Naive thymus-derived CD4-positive, alpha-beta T cell (primary cell): Measurements from ENCODE around the gene DYRK1B. TPM values are rescaled to one million over a fixed set of nuclear protein-coding genes. Genes with fewer than 3 reads are reported as not detected.
A peak's percentile ranks its signal among the peaks of the same experiment; 100 is the strongest.

Source experiments
- ATAC-seq: fragments of 150-1000 bp; cut with Tn5 transposase; 2 replicates; pipeline ENCODE4 v1.10.0; 2021; ENCODE audit warnings: mild to moderate bottlenecking, moderate library complexity
- CTCF ChIA-PET: fragments of 350-600 bp; sonication (Branson Sonifier 250); formaldehyde crosslinking; loops from one replicate; lab custom pipeline; 2021; ENCODE audit warnings: antibody characterized with exemption; lab: Charles Lee
- POLR2A ChIA-PET: fragments of 350-600 bp; sonication (Branson Sonifier 250); formaldehyde crosslinking; loops from one replicate; lab custom pipeline; 2021; ENCODE audit warnings: antibody characterized with exemption, inconsistent platforms; lab: Charles Lee
- DNase-seq, 9 donors: peaks; one replicate each; pipeline versions ENCODE4 v3.0.0 to v3.0.0-alpha.2; 2020 to 2022; ENCODE audit warnings: mixed read lengths in 1 of 9
- H3K27ac ChIP-seq: one replicate; pipeline ENCODE4 v1.7.0; 2013; ENCODE audit warnings: mild to moderate bottlenecking, low read depth, low read length, moderate library complexity
- H3K27me3 ChIP-seq, 2 donors: one replicate each; pipeline ENCODE4 v1.7.0; 2013; ENCODE audit warnings: low read length in 2 of 2, mild to moderate bottlenecking in 2 of 2, moderate library complexity in 2 of 2; ENCODE audit not compliant: control insufficient read depth in 2 of 2, insufficient read depth in 2 of 2
- H3K36me3 ChIP-seq, 3 experiments: 1 replicate in 2 of 3; 2 replicates in 1 of 3; pipeline ENCODE4 v1.7.0; 2013; ENCODE audit warnings: low read length in 3 of 3, mild to moderate bottlenecking in 3 of 3, moderate library complexity in 1 of 3; ENCODE audit not compliant: insufficient read depth in 3 of 3, control insufficient read depth in 2 of 3
- H3K4me1 ChIP-seq, 2 donors: one replicate each; pipeline ENCODE4 v1.7.0; 2013; ENCODE audit warnings: low read length in 2 of 2, mild to moderate bottlenecking in 2 of 2, moderate library complexity in 1 of 2; ENCODE audit not compliant: control insufficient read depth in 2 of 2, insufficient read depth in 2 of 2
- H3K4me3 ChIP-seq: 2 replicates; pipeline ENCODE4 v1.7.0; 2013; ENCODE audit warnings: mild to moderate bottlenecking, low read length
- H3K9me3 ChIP-seq, 3 experiments: 1 replicate in 2 of 3; 2 replicates in 1 of 3; pipeline ENCODE4 v1.7.0; 2013; ENCODE audit warnings: low read length in 3 of 3; ENCODE audit not compliant: control insufficient read depth in 2 of 3
- H3K27ac Mint-ChIP-seq, 9 donors: one replicate each; pipeline ENCODE4 v1.8.0; 2020 to 2022; ENCODE audit warnings: mixed read lengths in 9 of 9, mild to moderate bottlenecking in 8 of 9, moderate library complexity in 5 of 9, inconsistent platforms in 2 of 9
- H3K27me3 Mint-ChIP-seq, 5 donors: one replicate each; pipeline ENCODE4 v1.8.0; 2021 to 2022; ENCODE audit warnings: mixed read lengths in 5 of 5, mild to moderate bottlenecking in 1 of 5
- H3K36me3 Mint-ChIP-seq, 5 donors: one replicate each; pipeline ENCODE4 v1.8.0; 2020 to 2022; ENCODE audit warnings: mixed read lengths in 5 of 5, mild to moderate bottlenecking in 3 of 5, inconsistent platforms in 1 of 5
- H3K4me1 Mint-ChIP-seq, 7 donors: one replicate each; pipeline ENCODE4 v1.8.0; 2020 to 2022; ENCODE audit warnings: mixed read lengths in 7 of 7, mild to moderate bottlenecking in 3 of 7, inconsistent platforms in 1 of 7
- H3K4me3 Mint-ChIP-seq, 10 donors: one replicate each; pipeline ENCODE4 v1.8.0; 2020 to 2022; ENCODE audit warnings: mild to moderate bottlenecking in 10 of 10, mixed read lengths in 10 of 10, moderate library complexity in 6 of 10, inconsistent platforms in 2 of 10
- H3K9me3 Mint-ChIP-seq, 11 donors: one replicate each; pipeline ENCODE4 v1.8.0; 2020 to 2022; ENCODE audit warnings: mixed read lengths in 11 of 11, mild to moderate bottlenecking in 4 of 11, inconsistent platforms in 1 of 11, moderate library complexity in 1 of 11
- intact Hi-C, 2 donors: fragments of 100-400 bp; cut with micrococcal nuclease; formaldehyde crosslinking; loops; one replicate each; pipeline ENCODE4 v1.15.1; 2023
- polyA plus RNA-seq, 2 donors: library from polyadenylated mRNA; unstranded; fragments of 300-500 nt; fragmentation: Illumina TruSeq; gene quantifications; one replicate each; pipeline ENCODE4 v1.2.3, GENCODE V29; 2021
- total RNA-seq, 6 experiments: library from RNA in 5 of 6; stranded (reverse) in 5 of 6; gene quantifications; 1 replicate in 5 of 6; 2 replicates in 1 of 6; pipeline ENCODE4 v1.2.3 and lab custom pipeline; 2021 to 2026

The DYRK1B gene
- total and polyA plus RNA-seq, 7 experiments from 2014 or later = 3.0 to 38.9 (median 20.2) TPM

GRCh38 chr19:39831679-39832078 is 2.3 kb downstream of the DYRK1B start:
- Histone ChIP-seq H3K27ac (no peak overlapping the region), H3K9me3 (no peaks in the 10 kb centered on the region), H3K4me1 (peaks cover 17 to 28% of the 10 kb centered on the region in 2 donors), H3K36me3 (peaks cover 5 to 56% (median 8%) of the 10 kb centered on the region in 3 experiments), H3K27me3 (no peaks in the 10 kb centered on the region), H3K4me3 (no peak overlapping the region)
- Mint-ChIP-seq H3K27me3 (no peaks in the 10 kb centered on the region), H3K36me3 (peaks cover 10 to 41% (median 23%) of the 10 kb centered on the region in 5 donors), H3K9me3 (peaks cover 0 to 3% (median 0%) of the 10 kb centered on the region in 11 donors), H3K4me3 (peak overlapping the region in 9 of 10 donors; percentile 60 to 83 (median 76)), H3K27ac (peak overlapping the region in 6 of 9 donors; percentile 84 to 87 (median 86)), H3K4me1 (peaks cover 19 to 42% (median 29%) of the 10 kb centered on the region in 7 donors)
- DNase-seq (no peak), ATAC-seq (no peak)
- ChIA-PET CTCF (no interaction called here), POLR2A (no interaction called here)
- intact Hi-C loops = loop anchor here (2.0 to 10.0 kb wide), 9 partner anchors 141 to 1521 kb away; partner anchors contain the start of genes HNRNPUL1 (in 1 of the 2), MED29 (in 1 of the 2), MRPS12 (in 1 of the 2) and PAF1 (in 1 of the 2)

- peak overlapping the region in 5 of 9 donors; percentile 10 to 74 (median 36) for H3K27ac Mint-ChIP-seq
- CTCF ChIA-PET = no interaction called here
Observed at GRCh38 chr19:39830847-39831246, 3.1 kb downstream of the DYRK1B start.

GRCh38 chr19:39830406-39830805 is 3.6 kb downstream of the DYRK1B start:
- Mint-ChIP-seq H3K36me3 (peaks cover 9 to 36% (median 17%) of the 10 kb centered on the region in 5 donors), H3K27me3 (no peaks in the 10 kb centered on the region), H3K4me3 (peak overlapping the region in 1 of 10 donors; percentile 11), H3K27ac (peak overlapping the region in 2 of 9 donors; percentile 17 to 74), H3K4me1 (peaks cover 19 to 42% (median 29%) of the 10 kb centered on the region in 7 donors), H3K9me3 (peaks cover 0 to 3% (median 0%) of the 10 kb centered on the region in 11 donors)
- intact Hi-C loops = loop anchor here (5.0 to 10.0 kb wide), 7 partner anchors 142 to 1522 kb away; partner anchors contain the start of genes HNRNPUL1 (in 1 of the 2), MED29 (in 1 of the 2), MRPS12 (in 1 of the 2) and PAF1 (in 1 of the 2)
- ChIA-PET CTCF (interaction anchor here (0.6 kb wide), 1 partner anchor 1081 kb away, joined by 6 read pairs; no protein-coding TSS in a partner anchor), POLR2A (no interaction called here)
- ATAC-seq (no peak), DNase-seq (no peak)
- H3K27ac ChIP-seq = no peak overlapping the region
- H3K4me3 ChIP-seq = no peak overlapping the region
- H3K27me3 ChIP-seq = no peaks in the 10 kb centered on the region
- H3K4me1 ChIP-seq = peaks cover 17 to 28% of the 10 kb centered on the region in 2 donors
- no peaks in the 10 kb centered on the region for H3K9me3 ChIP-seq
- peaks cover 5 to 59% (median 8%) of the 10 kb centered on the region in 3 experiments for H3K36me3 ChIP-seq

More at GRCh38 chr19:39830847-39831246, 3.1 kb downstream of the DYRK1B start:
- Histone ChIP-seq H3K27me3 (no peaks in the 10 kb centered on the region), H3K36me3 (peaks cover 5 to 55% (median 8%) of the 10 kb centered on the region in 3 experiments), H3K4me3 (no peak overlapping the region), H3K9me3 (no peaks in the 10 kb centered on the region), H3K27ac (no peak overlapping the region), H3K4me1 (peaks cover 17 to 28% of the 10 kb centered on the region in 2 donors)
- no peak for DNase-seq
- H3K4me1 Mint-ChIP-seq = peaks cover 19 to 42% (median 29%) of the 10 kb centered on the region in 7 donors
- POLR2A ChIA-PET = no interaction called here
- no peak for ATAC-seq
- peaks cover 9 to 36% (median 17%) of the 10 kb centered on the region in 5 donors for H3K36me3 Mint-ChIP-seq
- peak overlapping the region in 3 of 10 donors; percentile 34 to 56 (median 37) for H3K4me3 Mint-ChIP-seq
- intact Hi-C loops = loop anchor here (5.0 to 10.0 kb wide), 7 partner anchors 141 to 1521 kb away; partner anchors contain the start of genes HNRNPUL1 (in 1 of the 2), MED29 (in 1 of the 2), MRPS12 (in 1 of the 2) and PAF1 (in 1 of the 2)
- no peaks in the 10 kb centered on the region for H3K27me3 Mint-ChIP-seq
- peaks cover 0 to 3% (median 0%) of the 10 kb centered on the region in 11 donors for H3K9me3 Mint-ChIP-seq

GRCh38 chr19:39829702-39830275 is 4.2 kb downstream of the DYRK1B start:
- POLR2A ChIA-PET = no interaction called here
- Histone ChIP-seq H3K9me3 (no peaks in the 10 kb centered on the region), H3K36me3 (peaks cover 2 to 56% (median 8%) of the 10 kb centered on the region in 3 experiments), H3K4me3 (no peak overlapping the region), H3K27me3 (no peaks in the 10 kb centered on the region), H3K27ac (no peak overlapping the region), H3K4me1 (peaks cover 20 to 32% of the 10 kb centered on the region in 2 donors)
- Mint-ChIP-seq H3K4me3 (peak overlapping the region in 1 of 10 donors; percentile 11), H3K27ac (no peak overlapping the region), H3K27me3 (no peaks in the 10 kb centered on the region), H3K9me3 (peaks cover 0 to 3% (median 0%) of the 10 kb centered on the region in 11 donors), H3K4me1 (peaks cover 19 to 42% (median 32%) of the 10 kb centered on the region in 7 donors), H3K36me3 (peaks cover 9 to 36% (median 17%) of the 10 kb centered on the region in 5 donors)
- ATAC-seq = no peak
- no peak for DNase-seq
- intact Hi-C loops = loop anchor here (5.0 to 10.0 kb wide), 7 partner anchors 143 to 1523 kb away; partner anchors contain the start of genes HNRNPUL1 (in 1 of the 2), MED29 (in 1 of the 2), MRPS12 (in 1 of the 2) and PAF1 (in 1 of the 2)
- CTCF ChIA-PET = interaction anchor here (0.6 kb wide), 1 partner anchor 1080 kb away, joined by 6 read pairs; no protein-coding TSS in a partner anchor

- H3K4me1 Mint-ChIP-seq = peaks cover 13 to 33% (median 24%) of the 10 kb centered on the region in 7 donors
- no peaks in the 10 kb centered on the region for H3K27me3 ChIP-seq
- H3K36me3 ChIP-seq = peaks cover 0 to 47% (median 8%) of the 10 kb centered on the region in 3 experiments
- H3K36me3 Mint-ChIP-seq = peaks cover 5 to 32% (median 13%) of the 10 kb centered on the region in 5 donors
- peak overlapping the region in 5 of 9 donors; percentile 3 to 71 (median 48) for H3K27ac Mint-ChIP-seq
- no peaks in the 10 kb centered on the region for H3K27me3 Mint-ChIP-seq
- ATAC-seq (no peak), DNase-seq (no peak)
- ChIA-PET POLR2A (no interaction called here), CTCF (no interaction called here)
- H3K9me3 ChIP-seq = no peaks in the 10 kb centered on the region
- peak overlapping the region in 1 of 10 donors; percentile 43 for H3K4me3 Mint-ChIP-seq
- H3K27ac ChIP-seq = no peak overlapping the region
- intact Hi-C loops = no loop called here
- H3K4me3 ChIP-seq = no peak overlapping the region
- peaks cover 20 to 31% of the 10 kb centered on the region in 2 donors for H3K4me1 ChIP-seq
- H3K9me3 Mint-ChIP-seq = peaks cover 0 to 3% (median 0%) of the 10 kb centered on the region in 11 donors
Observed at GRCh38 chr19:39828654-39829032, 5.3 kb downstream of the DYRK1B start.

GRCh38 chr19:39828015-39828653 is 5.8 kb downstream of the DYRK1B start:
- Mint-ChIP-seq H3K36me3 (peaks cover 5 to 32% (median 13%) of the 10 kb centered on the region in 5 donors), H3K27me3 (no peaks in the 10 kb centered on the region), H3K4me1 (peaks cover 13 to 33% (median 24%) of the 10 kb centered on the region in 7 donors), H3K27ac (peak overlapping the region in 3 of 9 donors; percentile 3 to 71 (median 36)), H3K9me3 (peaks cover 0 to 3% (median 0%) of the 10 kb centered on the region in 11 donors), H3K4me3 (peak overlapping the region in 1 of 10 donors; percentile 43)
- ATAC-seq = no peak
- intact Hi-C loops = no loop called here
- Histone ChIP-seq H3K36me3 (peaks cover 0 to 46% (median 8%) of the 10 kb centered on the region in 3 experiments), H3K9me3 (no peaks in the 10 kb centered on the region), H3K4me1 (peaks cover 25 to 32% of the 10 kb centered on the region in 2 donors), H3K27ac (no peak overlapping the region), H3K27me3 (no peaks in the 10 kb centered on the region), H3K4me3 (no peak overlapping the region)
- no peak for DNase-seq
- POLR2A ChIA-PET = no interaction called here
- CTCF ChIA-PET = no interaction called here
